Lower leg skin (tissue), 3 donors: ENCODE data around the gene NWD2.

ENCODE experiments used
- CTCF ChIP-seq, 3 donors: fragments of 450-650 bp; IDR thresholded peaks; one replicate each; pipeline ENCODE4 v1.5.1; 2016; ENCODE audit warnings: antibody characterized with exemption in 3 of 3, mild to moderate bottlenecking in 3 of 3, moderate library complexity in 2 of 3
- POLR2A ChIP-seq, 2 donors: fragments of 450-650 bp; IDR thresholded peaks; one replicate each; pipeline ENCODE4 v1.6.1; 2016 to 2017; ENCODE audit warnings: antibody characterized with exemption in 2 of 2, mild to moderate bottlenecking in 1 of 2, moderate library complexity in 1 of 2

GRCh38 chr4:37236165-37236564 is 8.4 kb upstream of the NWD2 start:
- TF ChIP-seq POLR2A (IDR thresholded peaks at IDR 0.05) (no peak), CTCF (IDR thresholded peaks at IDR 0.05) (no peak)
